SK-N-SH (cell line): Measurements from ENCODE around the gene PGRMC2. TPM values are rescaled to one million over a fixed set of nuclear protein-coding genes. Genes with fewer than 3 reads are reported as not detected.

Source experiments
- CTCF ChIA-PET: fragments of 300-600, 350-600 bp; formaldehyde crosslinking; extraction: SDS; loops from one replicate; lab custom pipeline; 2021; lab: Yijun Ruan, JAX
- POLR2A ChIA-PET: fragments of 350-600 bp; sonication (Branson Sonifier 250); formaldehyde crosslinking; extraction: SDS; loops from one replicate; lab custom pipeline; 2020; ENCODE audit warnings: antibody characterized with exemption, inconsistent platforms; lab: Yijun Ruan, JAX
- DNase-seq: peaks from one replicate; pipeline ENCODE4 v3.0.0; 2012
- H2AFZ ChIP-seq: fragments of 200-600 bp; sonication (generic); 2 replicates; pipeline ENCODE4 v1.8.1; 2016; ENCODE audit warnings: antibody characterized with exemption, mild to moderate bottlenecking, low read depth
- H3F3A ChIP-seq: fragments of 200-600 bp; sonication (generic); replicated peaks from 2 replicates; pipeline ENCODE3; 2016; ENCODE audit warnings: antibody characterized with exemption, mild to moderate bottlenecking; ENCODE audit not compliant: insufficient read depth
- H3K27ac ChIP-seq, 2 experiments: fragments of 200-500 bp in 1 of 2; fragments of 200-600 bp in 1 of 2; sonication (Bioruptor generic) in 1 of 2; sonication (generic), shearing (Covaris generic) in 1 of 2; 2 replicates each; pipeline versions ENCODE4 v1.5.1 to v1.6.1; 2014 to 2016; ENCODE audit warnings: low read depth in 2 of 2, inconsistent platforms in 1 of 2, low read length in 1 of 2, mild to moderate bottlenecking in 1 of 2, mixed read lengths in 1 of 2
- H3K27me3 ChIP-seq: fragments of 200-600 bp; sonication (generic), shearing (Covaris generic); 2 replicates; pipeline ENCODE4 v1.6.1; 2016; ENCODE audit warnings: mixed run types; ENCODE audit not compliant: insufficient read depth
- H3K36me3 ChIP-seq, 2 experiments: fragments of 200-500 bp in 1 of 2; fragments of 200-600 bp in 1 of 2; sonication (Bioruptor generic) in 1 of 2; sonication (generic) in 1 of 2; replicated peaks in 1 of 2; 2 replicates each; pipeline versions ENCODE3 to v1.5.1; 2014 to 2016; ENCODE audit warnings: low read length in 1 of 2, mild to moderate bottlenecking in 1 of 2; ENCODE audit not compliant: insufficient read depth in 2 of 2, control insufficient read depth in 1 of 2
- H3K4me1 ChIP-seq, 2 experiments: fragments of 200-500 bp in 1 of 2; fragments of 200-600 bp in 1 of 2; sonication (Bioruptor generic) in 1 of 2; sonication (generic), shearing (Covaris generic) in 1 of 2; 2 replicates each; pipeline versions ENCODE4 v1.5.1 to v1.6.1; 2014 to 2016; ENCODE audit warnings: low read depth in 1 of 2, low read length in 1 of 2, mixed run types in 1 of 2; ENCODE audit not compliant: insufficient read depth in 2 of 2, control insufficient read depth in 1 of 2
- H3K4me2 ChIP-seq: fragments of 200-600 bp; sonication (generic), shearing (Covaris generic); 2 replicates; pipeline ENCODE4 v1.6.1; 2017; ENCODE audit warnings: mixed run types
- H3K4me3 ChIP-seq, 2 experiments: fragments of 200-500 bp in 1 of 2; fragments of 200-600 bp in 1 of 2; sonication (Bioruptor generic) in 1 of 2; sonication (generic), shearing (Covaris generic) in 1 of 2; 2 replicates each; pipeline versions ENCODE4 v1.5.1 to v1.8.1; 2014 to 2016; ENCODE audit warnings: low read depth in 2 of 2, inconsistent platforms in 1 of 2, low read length in 1 of 2, mild to moderate bottlenecking in 1 of 2, mixed read lengths in 1 of 2, moderate library complexity in 1 of 2
- H3K79me2 ChIP-seq: fragments of 200-600 bp; sonication (generic); 2 replicates; pipeline ENCODE4 v1.8.1; 2017; ENCODE audit warnings: mild to moderate bottlenecking; ENCODE audit not compliant: insufficient read depth
- H3K9ac ChIP-seq: fragments of 200-600 bp; sonication (generic); 2 replicates; pipeline ENCODE4 v1.6.1; 2017; ENCODE audit warnings: mixed run types
- H3K9me2 ChIP-seq: fragments of 200-600 bp; sonication (generic); 2 replicates; pipeline ENCODE4 v1.6.1; 2017; ENCODE audit warnings: mixed run types
- H3K9me3 ChIP-seq: fragments of 200-600 bp; sonication (generic); 2 replicates; pipeline ENCODE4 v1.6.1; 2017; ENCODE audit warnings: mixed run types, mild to moderate bottlenecking, moderate library complexity
- H4K20me1 ChIP-seq: fragments of 200-600 bp; sonication (generic); 2 replicates; pipeline ENCODE4 v1.6.1; 2017; ENCODE audit warnings: mild to moderate bottlenecking, mixed run types; ENCODE audit not compliant: insufficient read depth
- CHD2 ChIP-seq: fragments of 150-350 bp; IDR thresholded peaks from 2 replicates; pipeline ENCODE4 v1.6.1; 2018; ENCODE audit warnings: low read length; ENCODE audit not compliant: partially characterized antibody
- ELF1 ChIP-seq: IDR thresholded peaks from 2 replicates; pipeline ENCODE4 v1.4.0; 2012
- EP300 ChIP-seq, 2 experiments: IDR thresholded peaks; 2 replicates each; pipeline versions ENCODE4 v1.4.0 to v1.6.1; 2012; ENCODE audit warnings: borderline replicate concordance in 1 of 2, low read depth in 1 of 2, low read length in 1 of 2
- GABPA ChIP-seq: IDR thresholded peaks from 2 replicates; pipeline ENCODE4 v1.4.0; 2012; ENCODE audit warnings: low read depth, mild to moderate bottlenecking
- JUND ChIP-seq: IDR thresholded peaks from 2 replicates; pipeline ENCODE4 v1.4.0; 2012
- NFIC ChIP-seq: IDR thresholded peaks from 2 replicates; pipeline ENCODE4 v1.4.0; 2012; ENCODE audit warnings: borderline replicate concordance
- NRF1 ChIP-seq: IDR thresholded peaks from 2 replicates; pipeline ENCODE4 v1.6.1; 2012; ENCODE audit warnings: low read depth, mild to moderate bottlenecking, low read length
- RAD21 ChIP-seq: IDR thresholded peaks from 2 replicates; pipeline ENCODE4 v1.6.1; 2012; ENCODE audit warnings: mild to moderate bottlenecking, low read length
- RCOR1 ChIP-seq: fragments of 150-350 bp; IDR thresholded peaks from 2 replicates; pipeline ENCODE4 v1.6.1; 2017; ENCODE audit warnings: antibody characterized with exemption, low read length
- REST ChIP-seq: IDR thresholded peaks from 2 replicates; pipeline ENCODE4 v1.6.1; 2012; ENCODE audit warnings: mild to moderate bottlenecking, low read depth, low read length, moderate library complexity
- RFX5 ChIP-seq: IDR thresholded peaks from 2 replicates; pipeline ENCODE4 v1.6.1; 2012; ENCODE audit warnings: mild to moderate bottlenecking, improper control_type of control experiment, low read length
- RXRA ChIP-seq: IDR thresholded peaks from 2 replicates; pipeline ENCODE4 v1.4.0; 2012; ENCODE audit warnings: low read depth, mild to moderate bottlenecking, borderline replicate concordance
- SMC3 ChIP-seq: IDR thresholded peaks from 2 replicates; pipeline ENCODE4 v1.6.1; 2012; ENCODE audit warnings: low read depth, low read length, improper control_type of control experiment
- TAF1 ChIP-seq: IDR thresholded peaks from 2 replicates; pipeline ENCODE4 v1.6.1; 2012; ENCODE audit warnings: low read depth, mild to moderate bottlenecking, low read length, moderate library complexity, borderline replicate concordance
- TCF12 ChIP-seq: IDR thresholded peaks from 2 replicates; pipeline ENCODE4 v1.4.0; 2012
- TEAD4 ChIP-seq: IDR thresholded peaks from 2 replicates; pipeline ENCODE4 v1.4.0; 2012; ENCODE audit warnings: mild to moderate bottlenecking, borderline replicate concordance; ENCODE audit not compliant: insufficient read depth
- USF1 ChIP-seq: IDR thresholded peaks from 2 replicates; pipeline ENCODE4 v1.4.0; 2012; ENCODE audit warnings: low read depth, borderline replicate concordance
- polyA plus RNA-seq, 3 experiments: library from polyadenylated mRNA; depleted of rRNA; stranded (reverse); fragments of >200 nt; gene quantifications; 2 replicates each; pipeline ENCODE4 v1.2.3, GENCODE V29; 2012
- TF ChIP-seq, protein P1 (sequence below): fragments of 150-350 bp; IDR thresholded peaks from 2 replicates; pipeline ENCODE4 v1.6.1; 2016; ENCODE audit warnings: mild to moderate bottlenecking, low read depth, low read length

The PGRMC2 gene
- polyA plus RNA-seq, 1 of the 3 experiments (the other 2 are of a cell fraction), result 18.2 TPM

- TF ChIP-seq SMC3, result no peak
- TF ChIP-seq RXRA, result no peak
- no peak; the same call in 1 of the 2 replicates for TF ChIP-seq JUND
- TF ChIP-seq NRF1, result no peak
- TF ChIP-seq RCOR1, result no peak
- peak in 1 of 2 experiments; percentile 48; a peak in 1 of 4 replicates for TF ChIP-seq EP300 (IDR thresholded peaks at IDR 0.05; ENCODE audit: borderline replicate concordance in 1 of 2, low read depth in 1 of 2, low read length in 1 of 2)
- TF ChIP-seq TAF1, result no peak
- no peak for TF ChIP-seq USF1
- peak; percentile 79 for TF ChIP-seq TEAD4
Observed at GRCh38 chr4:128225148-128225547, 62.5 kb downstream of the PGRMC2 start (continued).

DNA sequence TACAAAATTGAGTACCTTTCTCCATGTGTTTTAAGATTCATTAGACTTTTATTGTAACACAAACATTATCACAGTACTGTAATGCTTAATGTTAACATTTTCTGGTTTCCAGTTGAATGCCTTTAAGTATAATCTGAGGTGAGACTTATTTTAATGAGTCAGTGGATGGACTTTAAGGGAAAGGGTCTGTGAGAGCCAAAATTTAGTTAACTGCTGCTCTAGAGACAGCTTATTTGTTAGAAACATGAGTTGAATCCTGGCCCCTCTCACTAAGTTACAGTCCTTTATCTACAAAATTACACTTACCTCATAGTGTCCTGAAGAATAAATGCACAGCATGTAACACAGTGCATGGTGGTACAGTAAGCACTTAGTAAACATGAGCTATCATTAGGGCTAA, 66.0 kb downstream of the PGRMC2 start:
- H3F3A ChIP-seq, result peaks cover 5% of the 10 kb centered on the region
- no peak overlapping the region for H3K9ac ChIP-seq
- no peaks in the 10 kb centered on the region for H3K36me3 ChIP-seq
- TF ChIP-seq JUND (no peak), NFIC (no peak), RAD21 (no peak), ELF1 (no peak), EP300 (IDR thresholded peaks at IDR 0.05; ENCODE audit: borderline replicate concordance in 1 of 2, low read depth in 1 of 2, low read length in 1 of 2) (no peak), RFX5 (no peak), CHD2 (no peak), TCF12 (no peak), TEAD4 (no peak), SMC3 (no peak), GABPA (no peak), REST (no peak), USF1 (no peak)
- TF ChIP-seq, protein P1, sequence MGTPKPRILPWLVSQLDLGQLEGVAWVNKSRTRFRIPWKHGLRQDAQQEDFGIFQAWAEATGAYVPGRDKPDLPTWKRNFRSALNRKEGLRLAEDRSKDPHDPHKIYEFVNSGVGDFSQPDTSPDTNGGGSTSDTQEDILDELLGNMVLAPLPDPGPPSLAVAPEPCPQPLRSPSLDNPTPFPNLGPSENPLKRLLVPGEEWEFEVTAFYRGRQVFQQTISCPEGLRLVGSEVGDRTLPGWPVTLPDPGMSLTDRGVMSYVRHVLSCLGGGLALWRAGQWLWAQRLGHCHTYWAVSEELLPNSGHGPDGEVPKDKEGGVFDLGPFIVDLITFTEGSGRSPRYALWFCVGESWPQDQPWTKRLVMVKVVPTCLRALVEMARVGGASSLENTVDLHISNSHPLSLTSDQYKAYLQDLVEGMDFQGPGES, result no peak
- H3K27me3 ChIP-seq, result no peaks in the 10 kb centered on the region
- no peak overlapping the region for H3K4me3 ChIP-seq
- H3K4me2 ChIP-seq, result no peak overlapping the region
- no peaks in the 10 kb centered on the region for H3K9me3 ChIP-seq
- no peak overlapping the region for H2AFZ ChIP-seq
- DNase-seq, result no peak
- CTCF ChIA-PET, result interaction anchor here (1.0 to 1.2 kb wide), 2 partner anchors 13 to 641 kb away, joined by 3 to 4 read pairs; no protein-coding TSS in a partner anchor
- no peaks in the 10 kb centered on the region for H3K79me2 ChIP-seq
- POLR2A ChIA-PET, result no interaction called here
- no peaks in the 10 kb centered on the region for H4K20me1 ChIP-seq
- H3K27ac ChIP-seq, result peak overlapping the region in 1 of 2 experiments; percentile 67; a peak in 1 of 4 replicates
- no peaks in the 10 kb centered on the region for H3K9me2 ChIP-seq
- H3K4me1 ChIP-seq, result peaks cover 0 to 9% of the 10 kb centered on the region in 2 experiments; a peak in 2 of 4 replicates
